ENCODE data around the gene OR12D1.
A peak's percentile ranks its signal among the peaks of the same experiment; 100 is the strongest.
"Not testable (repeated sequence)": the region's sequence is repeated elsewhere in the genome, so short reads cannot be mapped to it uniquely, and the experiment has no call there.

OR12D1 gene

DNA sequence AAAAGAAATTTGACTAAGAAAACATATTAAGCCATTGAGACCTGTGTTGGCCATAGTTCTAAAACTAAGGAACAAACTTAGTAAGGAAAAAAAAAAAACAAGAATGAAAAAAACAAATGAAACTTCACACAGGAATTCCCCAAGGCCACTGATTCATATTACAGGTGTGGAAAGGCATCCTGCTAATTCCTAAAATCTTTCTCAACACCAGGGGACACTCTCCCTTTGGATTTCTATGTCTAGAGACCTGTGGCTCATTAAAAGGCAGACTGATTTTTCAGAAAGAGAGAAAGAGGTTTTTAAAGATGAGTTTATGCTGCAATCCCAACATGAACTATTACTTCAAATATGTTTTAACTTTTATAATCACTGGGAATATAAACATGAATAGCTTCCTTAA, at the start of gene OR12D1:
TSS of gene OR12D1 (plus strand) at position 341 of the 400 bp plus-strand sequence.
- DNase-seq: no peak

DNA sequence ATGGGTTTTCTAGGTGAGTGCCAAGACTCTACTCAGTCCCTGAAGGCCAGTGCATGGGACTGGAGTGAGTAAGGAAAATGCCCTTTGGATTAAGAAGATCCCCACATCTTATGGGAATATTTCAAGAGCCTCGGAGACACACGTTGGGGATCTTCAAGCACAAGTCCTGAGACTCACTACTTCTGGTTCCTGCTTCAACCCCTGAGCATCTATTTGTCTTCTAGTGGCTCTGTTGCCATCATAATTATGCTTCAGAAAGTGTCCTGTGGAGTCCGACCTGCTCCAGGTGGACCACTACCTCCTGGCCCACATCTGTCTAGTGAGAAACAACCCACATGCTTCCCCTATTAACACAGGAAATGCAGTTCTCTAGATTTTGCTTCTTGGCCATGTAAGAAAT, 46.0 kb upstream of the OR12D1 start, which contains the start of gene OR5V1:
TSS of gene OR5V1 (minus strand) at position 101 of the 400 bp plus-strand sequence. CDS start 12,670 bp downstream, outside the sequence.
- no peak for DNase-seq

DNA sequence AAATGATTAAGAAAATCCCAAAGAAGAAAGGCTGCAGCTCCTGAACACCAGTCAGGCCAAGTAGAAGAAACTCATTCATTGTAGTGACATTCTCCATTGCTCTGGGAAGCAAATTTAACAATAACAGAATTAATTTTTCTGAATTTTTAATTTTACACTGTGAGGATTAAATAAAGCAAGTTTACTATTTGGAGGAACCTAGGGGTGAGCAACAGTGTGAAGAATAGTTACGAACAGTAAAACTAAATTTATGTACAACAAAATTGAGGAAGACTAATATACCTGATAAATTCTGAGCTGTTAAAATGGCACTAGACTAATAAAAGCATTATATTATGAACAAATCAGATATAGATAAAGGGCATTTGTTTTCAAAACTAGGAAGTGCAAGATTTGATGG, 39.5 kb upstream of the OR12D1 start, which contains the start of gene OR12D3:
TSS of gene OR12D3 (minus strand) at position 101 of the 400 bp plus-strand sequence. CDS start at position 97, 4 bp downstream.
- DNase-seq: no peak

- DNase-seq: no peak
Observed at GRCh38 chr6:29376003-29376402, 38.7 kb upstream of the OR12D1 start.

GRCh38 chr6:29388533-29388932, 26.2 kb upstream of the OR12D1 start:
- DNase-seq: no peak

GRCh38 chr6:29395331-29395730, 19.4 kb upstream of the OR12D1 start, which contains the start of gene OR12D2:
OR12D2 (plus strand) TSS chr6:29395631; CDS start chr6:29396700, 1,069 bp downstream.
- no peak for DNase-seq

DNA sequence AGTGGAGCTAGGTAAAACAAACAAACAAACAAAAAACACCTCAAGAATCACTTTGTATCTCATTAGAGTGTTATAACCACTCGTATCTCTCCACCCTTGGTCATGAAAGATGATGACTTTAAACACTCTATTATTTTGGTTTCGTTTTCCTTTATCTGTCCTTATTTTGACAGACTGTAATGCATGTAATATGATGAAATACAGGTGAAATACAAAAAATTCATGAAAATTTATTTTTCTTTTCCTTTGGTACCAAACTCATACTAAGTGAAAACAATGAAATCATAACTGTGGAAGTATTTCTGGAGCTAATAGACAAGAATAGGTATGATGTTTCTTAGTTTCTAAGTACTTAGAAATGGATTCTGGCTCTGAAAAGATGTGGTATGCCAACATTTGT, 15.2 kb upstream of the OR12D1 start:
- no peak for DNase-seq

GRCh38 chr6:29403801-29404200, 10.9 kb upstream of the OR12D1 start:
- no peak for DNase-seq

DNA sequence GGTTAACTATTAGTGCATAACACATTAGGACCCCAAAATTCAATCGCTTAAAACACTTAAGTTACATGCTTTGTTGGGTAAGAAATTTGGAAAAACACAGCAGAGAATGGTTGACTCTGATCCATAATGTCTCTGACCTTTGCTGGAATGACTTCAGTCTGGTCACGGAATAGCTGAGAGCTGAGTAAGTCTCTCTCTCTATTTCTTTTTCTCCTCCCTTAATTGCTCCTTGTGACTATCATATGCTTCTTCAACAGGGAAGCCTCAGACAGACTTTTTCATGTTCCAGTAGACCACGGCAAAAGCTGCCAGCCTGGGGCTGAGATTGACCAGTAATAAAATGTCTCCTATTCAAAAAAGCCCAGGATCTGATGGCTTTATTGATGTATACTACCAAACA, 4.8 kb downstream of the OR12D1 start:
- DNase-seq: no peak

DNA sequence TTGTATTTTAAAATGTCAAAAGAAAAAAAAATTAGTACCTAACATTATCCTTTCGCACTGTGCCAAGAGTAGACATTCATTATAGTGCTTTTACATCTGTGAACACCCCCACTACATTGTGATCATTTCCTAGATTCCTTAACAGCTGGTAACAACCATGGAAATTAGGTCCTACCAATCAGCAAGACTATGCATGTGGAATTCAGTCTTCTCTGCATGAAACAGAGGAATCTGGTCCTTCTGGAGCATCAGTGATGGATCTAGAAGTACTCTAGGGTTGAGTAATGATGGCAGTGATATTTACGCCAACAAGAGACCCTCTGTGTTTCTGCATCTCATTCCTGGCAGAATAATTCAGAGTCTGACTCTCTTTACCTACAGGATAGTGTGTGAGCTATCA, 9.4 kb downstream of the OR12D1 start:
- no peak for DNase-seq

- no peak for DNase-seq
Observed at GRCh38 chr6:29424575-29424974, 9.8 kb downstream of the OR12D1 start.

GRCh38 chr6:29425075-29425474, 10.3 kb downstream of the OR12D1 start:
- DNase-seq: no peak

GRCh38 chr6:29426654-29427053, 11.9 kb downstream of the OR12D1 start:
- no peak for DNase-seq

DNA sequence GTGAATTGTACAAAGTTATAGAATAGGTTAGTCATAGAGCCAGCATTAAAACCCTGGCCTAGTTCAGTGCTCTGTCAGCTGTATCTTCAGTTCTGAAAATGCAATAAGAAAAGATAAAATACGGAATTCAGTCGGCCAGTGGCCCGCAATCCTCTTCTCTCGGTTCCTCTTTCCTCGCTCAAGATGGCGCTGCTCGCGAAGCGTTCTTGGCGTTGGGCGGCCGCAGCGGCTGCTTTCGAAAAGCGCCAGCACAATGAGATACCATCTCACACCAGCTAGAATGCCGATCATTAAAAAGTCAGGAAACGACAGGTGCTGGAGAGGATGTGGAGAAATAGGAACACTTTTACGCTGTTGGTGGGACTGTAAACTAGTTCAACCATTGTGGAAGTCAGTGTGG, 22.0 kb downstream of the OR12D1 start:
- peak; percentile 14 for DNase-seq

DNA sequence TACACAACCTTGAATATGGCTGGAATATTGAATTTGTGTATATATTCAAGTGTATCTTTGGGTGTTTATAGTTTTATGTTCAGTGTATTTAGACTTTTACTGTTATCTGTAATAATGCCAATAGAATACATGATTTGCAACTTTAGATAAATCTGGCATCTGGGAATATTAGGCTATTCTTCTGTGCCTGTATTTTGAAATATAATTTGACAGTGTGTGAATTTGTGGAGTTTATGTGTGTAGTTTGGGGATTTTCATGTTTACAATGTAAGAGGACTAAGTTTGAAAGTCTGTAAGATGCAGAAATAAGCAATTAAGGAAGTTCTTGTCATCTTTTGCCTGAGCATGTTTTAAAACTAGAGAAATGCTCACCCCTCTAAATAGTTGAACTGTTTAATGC, 24.3 kb downstream of the OR12D1 start, which contains the start of gene OR10C1:
TSS of gene OR10C1 (plus strand) at position 301 of the 400 bp plus-strand sequence. CDS start 710 bp downstream, outside the sequence.
- no peak for DNase-seq

DNA sequence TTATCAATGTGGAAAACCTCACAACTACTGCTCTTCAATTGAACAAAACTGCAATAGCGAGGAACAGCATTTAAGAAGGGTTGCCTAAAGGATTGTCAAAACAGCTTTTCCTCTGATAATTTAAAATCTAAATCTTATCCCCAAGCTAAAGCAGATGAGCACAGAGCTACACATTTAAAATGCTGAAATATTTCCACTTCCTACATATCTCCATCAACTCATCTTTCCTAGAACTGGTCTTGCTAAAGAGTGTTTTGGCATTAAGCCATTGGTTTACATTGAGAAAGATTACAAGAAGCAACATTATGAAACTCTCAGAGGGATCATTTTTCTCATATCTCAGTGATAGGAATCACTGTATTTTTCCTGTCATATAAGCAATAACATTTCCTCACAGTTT, 28.0 kb downstream of the OR12D1 start:
- DNase-seq: no peak

GRCh38 chr6:29444031-29444430, 29.3 kb downstream of the OR12D1 start:
- DNase-seq: not testable (repeated sequence)

GRCh38 chr6:29447670-29448069, 32.9 kb downstream of the OR12D1 start:
- no peak for DNase-seq

- DNase-seq: no peak
Observed at GRCh38 chr6:29451471-29452193, 36.9 kb downstream of the OR12D1 start.

DNA sequence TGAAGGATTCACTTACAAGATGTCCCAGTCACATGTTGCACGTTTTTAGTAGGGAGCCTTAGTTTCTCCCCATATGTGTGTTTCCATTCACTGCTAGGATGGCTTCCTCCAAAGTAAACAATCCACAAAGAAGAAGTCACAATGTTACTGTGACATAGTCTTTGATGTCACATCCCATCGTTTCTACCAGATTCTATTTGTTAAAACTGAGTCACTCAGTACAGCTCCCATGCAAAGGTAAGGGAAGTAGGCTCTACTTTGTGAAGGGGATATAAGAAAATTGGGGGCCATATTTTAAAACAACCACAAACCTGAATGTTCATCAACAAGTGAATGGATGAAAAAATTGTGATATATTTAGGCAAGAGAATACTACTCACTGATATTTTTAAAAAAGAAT, 42.2 kb downstream of the OR12D1 start, which contains the start of the genes OR11A1 and OR2H1:
TSS of gene OR11A1 (minus strand) at position 101 of the 400 bp plus-strand sequence. CDS start 29,430 bp downstream, outside the sequence.
TSS of gene OR2H1 (plus strand) at position 185 of the 400 bp plus-strand sequence. CDS start 4,615 bp downstream, outside the sequence.
- no peak for DNase-seq

- DNase-seq: no peak
Observed at GRCh38 chr6:29461021-29461814, 46.5 kb downstream of the OR12D1 start.

- no peak for DNase-seq
Observed at GRCh38 chr6:29462022-29462421, 47.3 kb downstream of the OR12D1 start.

- no peak for DNase-seq
Observed at GRCh38 chr6:29465279-29465678, 50.6 kb downstream of the OR12D1 start.

Measured in NCI-H748 treated with DMSO at 0.1 percent for 48 hours (cell line).